Stomach (tissue), 4 donors: ENCODE data around the gene HUS1B.

Experiments
- EP300 ChIP-seq: sonication (generic); formaldehyde crosslinking; IDR thresholded peaks from one replicate; pipeline ENCODE4 v1.6.1; 2017; ENCODE audit warnings: antibody characterized with exemption
- POLR2A ChIP-seq, 4 donors: fragments of 450-650 bp; IDR thresholded peaks; one replicate each; pipeline ENCODE4 v1.6.1; 2016; ENCODE audit warnings: antibody characterized with exemption in 4 of 4, control low read depth in 2 of 4, mild to moderate bottlenecking in 1 of 4, moderate library complexity in 1 of 4
- POLR2AphosphoS5 ChIP-seq, 3 donors: sonication (generic); formaldehyde crosslinking; IDR thresholded peaks; one replicate each; pipeline ENCODE4 v1.6.1; 2016; ENCODE audit warnings: antibody characterized with exemption in 3 of 3
- TF ChIP-seq, protein P1 (sequence below), 7 experiments: fragments of 450-650 bp in 4 of 7; fragments of 200-600 bp in 3 of 7; sonication (generic) in 3 of 7; IDR thresholded peaks; one replicate each; pipeline ENCODE4 v1.5.1; 2016 to 2019; ENCODE audit warnings: antibody characterized with exemption in 7 of 7, control low read depth in 2 of 7, mild to moderate bottlenecking in 1 of 7

DNA sequence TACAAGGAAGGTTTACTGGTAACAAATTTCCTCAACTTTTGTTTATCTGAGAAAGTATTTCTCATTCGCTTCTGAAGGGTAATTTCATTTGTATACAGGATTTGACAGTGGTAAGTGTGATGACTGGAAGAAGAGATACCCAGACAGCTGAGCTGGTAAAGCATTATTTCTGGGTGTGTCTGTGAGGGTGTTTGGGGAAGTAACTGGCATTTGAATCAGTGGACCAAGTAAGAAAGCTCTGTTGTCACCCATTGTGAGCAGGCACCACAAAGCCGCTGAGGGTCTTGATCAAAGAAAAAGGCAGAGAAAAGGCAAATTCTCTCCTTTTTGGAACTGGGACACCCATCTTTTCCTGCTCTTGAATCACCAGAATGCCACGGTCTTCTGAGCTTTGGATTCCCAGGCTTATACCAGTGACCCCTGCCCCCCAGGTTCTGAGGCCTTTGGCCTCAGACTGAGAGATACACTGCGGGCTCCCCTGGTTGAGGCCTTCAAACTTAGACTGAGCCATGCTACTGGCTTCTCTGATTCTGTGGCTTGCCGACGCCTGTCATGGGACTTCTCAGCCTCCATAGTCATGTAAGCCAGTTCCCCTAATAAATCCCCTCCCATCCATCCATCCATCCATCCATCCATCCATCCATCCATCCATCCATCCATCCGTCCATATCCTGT, 10.5 kb upstream of the HUS1B start:
- TF ChIP-seq POLR2A (IDR thresholded peaks at IDR 0.05) (no peak), EP300 (no peak), POLR2AphosphoS5 (IDR thresholded peaks at IDR 0.05) (no peak)
- TF ChIP-seq, protein P1, sequence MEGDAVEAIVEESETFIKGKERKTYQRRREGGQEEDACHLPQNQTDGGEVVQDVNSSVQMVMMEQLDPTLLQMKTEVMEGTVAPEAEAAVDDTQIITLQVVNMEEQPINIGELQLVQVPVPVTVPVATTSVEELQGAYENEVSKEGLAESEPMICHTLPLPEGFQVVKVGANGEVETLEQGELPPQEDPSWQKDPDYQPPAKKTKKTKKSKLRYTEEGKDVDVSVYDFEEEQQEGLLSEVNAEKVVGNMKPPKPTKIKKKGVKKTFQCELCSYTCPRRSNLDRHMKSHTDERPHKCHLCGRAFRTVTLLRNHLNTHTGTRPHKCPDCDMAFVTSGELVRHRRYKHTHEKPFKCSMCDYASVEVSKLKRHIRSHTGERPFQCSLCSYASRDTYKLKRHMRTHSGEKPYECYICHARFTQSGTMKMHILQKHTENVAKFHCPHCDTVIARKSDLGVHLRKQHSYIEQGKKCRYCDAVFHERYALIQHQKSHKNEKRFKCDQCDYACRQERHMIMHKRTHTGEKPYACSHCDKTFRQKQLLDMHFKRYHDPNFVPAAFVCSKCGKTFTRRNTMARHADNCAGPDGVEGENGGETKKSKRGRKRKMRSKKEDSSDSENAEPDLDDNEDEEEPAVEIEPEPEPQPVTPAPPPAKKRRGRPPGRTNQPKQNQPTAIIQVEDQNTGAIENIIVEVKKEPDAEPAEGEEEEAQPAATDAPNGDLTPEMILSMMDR (IDR thresholded peaks at IDR 0.05): no peak
